RWPE1 (cell line): ENCODE results near the gene AGAP1.

Experiments used
- CTCF ChIA-PET: fragments of 350-600 bp; sonication (Branson Sonifier 250); formaldehyde crosslinking; extraction: SDS; loops from one replicate; lab custom pipeline; 2021; lab: Yijun Ruan, JAX
- POLR2A ChIA-PET: fragments of 400-600 bp; formaldehyde crosslinking; extraction: SDS; loops from one replicate; lab custom pipeline; 2020; ENCODE audit warnings: antibody characterized with exemption; ENCODE audit not compliant: low non-redundant PET; lab: Yijun Ruan, JAX
- DNase-seq: peaks from one replicate; pipeline ENCODE4 v3.0.0; 2012; ENCODE audit warnings: low spot score
- H3K27ac ChIP-seq: fragments of 450-650 bp; 2 replicates; pipeline ENCODE4 v1.5.1; 2017
- TF ChIP-seq, protein P1 (sequence below): fragments of 450-650 bp; conservative IDR thresholded peaks from 2 replicates; pipeline ENCODE4 v1.5.1; 2017; ENCODE audit warnings: low read depth, mild to moderate bottlenecking

AGAP1 gene

DNA sequence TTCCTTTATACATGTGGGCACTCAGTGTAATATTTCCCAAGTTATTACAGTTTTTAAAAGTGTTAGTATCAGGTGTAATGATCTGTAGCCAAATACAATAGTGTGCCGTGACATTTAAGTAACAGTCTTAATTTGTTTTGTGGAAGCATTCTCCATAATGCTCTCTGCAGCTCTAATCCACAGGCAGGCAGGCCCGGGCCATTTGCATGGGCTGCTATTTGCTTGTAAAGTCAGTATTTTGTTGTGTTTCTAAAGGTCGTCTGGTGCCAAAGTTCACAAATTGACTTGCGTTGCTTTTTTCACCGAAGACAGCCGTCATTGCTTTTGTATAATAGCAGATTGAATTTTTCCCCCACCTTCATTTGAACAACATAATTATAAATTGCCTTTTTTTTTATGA is 521.3 kb downstream of the AGAP1 start:
- DNase-seq: no peak
- H3K27ac ChIP-seq: no peak overlapping the region
- TF ChIP-seq, protein P1, sequence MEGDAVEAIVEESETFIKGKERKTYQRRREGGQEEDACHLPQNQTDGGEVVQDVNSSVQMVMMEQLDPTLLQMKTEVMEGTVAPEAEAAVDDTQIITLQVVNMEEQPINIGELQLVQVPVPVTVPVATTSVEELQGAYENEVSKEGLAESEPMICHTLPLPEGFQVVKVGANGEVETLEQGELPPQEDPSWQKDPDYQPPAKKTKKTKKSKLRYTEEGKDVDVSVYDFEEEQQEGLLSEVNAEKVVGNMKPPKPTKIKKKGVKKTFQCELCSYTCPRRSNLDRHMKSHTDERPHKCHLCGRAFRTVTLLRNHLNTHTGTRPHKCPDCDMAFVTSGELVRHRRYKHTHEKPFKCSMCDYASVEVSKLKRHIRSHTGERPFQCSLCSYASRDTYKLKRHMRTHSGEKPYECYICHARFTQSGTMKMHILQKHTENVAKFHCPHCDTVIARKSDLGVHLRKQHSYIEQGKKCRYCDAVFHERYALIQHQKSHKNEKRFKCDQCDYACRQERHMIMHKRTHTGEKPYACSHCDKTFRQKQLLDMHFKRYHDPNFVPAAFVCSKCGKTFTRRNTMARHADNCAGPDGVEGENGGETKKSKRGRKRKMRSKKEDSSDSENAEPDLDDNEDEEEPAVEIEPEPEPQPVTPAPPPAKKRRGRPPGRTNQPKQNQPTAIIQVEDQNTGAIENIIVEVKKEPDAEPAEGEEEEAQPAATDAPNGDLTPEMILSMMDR: no peak
- ChIA-PET CTCF (no interaction called here), POLR2A (no interaction called here)

DNA sequence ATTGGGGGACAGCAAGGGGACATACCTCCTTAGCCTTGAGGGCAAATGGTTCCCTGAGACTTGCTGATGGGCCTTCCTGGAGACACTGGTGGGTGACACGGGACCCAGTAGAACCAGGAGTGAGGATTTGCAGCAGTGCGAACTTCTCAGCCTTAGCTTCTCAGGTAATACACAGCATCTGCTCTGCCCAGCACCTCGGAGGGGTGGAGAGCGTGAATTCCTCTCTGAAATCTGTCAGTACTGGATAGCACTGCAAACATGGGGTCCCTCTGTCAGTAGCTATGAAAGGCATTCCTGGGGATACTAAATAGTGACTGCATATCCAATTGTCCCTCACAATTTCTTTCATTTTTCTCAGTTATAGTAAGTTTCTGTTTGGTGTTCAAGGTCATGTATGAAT is 522.7 kb downstream of the AGAP1 start:
- TF ChIP-seq, protein P1: no peak
- H3K27ac ChIP-seq: no peak overlapping the region
- no peak for DNase-seq
- POLR2A ChIA-PET: no interaction called here
- CTCF ChIA-PET: no interaction called here

- CTCF ChIA-PET: no interaction called here
- DNase-seq: no peak
- TF ChIP-seq, protein P1: no peak
- POLR2A ChIA-PET: no interaction called here
- no peak overlapping the region for H3K27ac ChIP-seq
These were observed 523.6 kb downstream of the AGAP1 start for GRCh38 chr2:236017446-236017845.

DNA sequence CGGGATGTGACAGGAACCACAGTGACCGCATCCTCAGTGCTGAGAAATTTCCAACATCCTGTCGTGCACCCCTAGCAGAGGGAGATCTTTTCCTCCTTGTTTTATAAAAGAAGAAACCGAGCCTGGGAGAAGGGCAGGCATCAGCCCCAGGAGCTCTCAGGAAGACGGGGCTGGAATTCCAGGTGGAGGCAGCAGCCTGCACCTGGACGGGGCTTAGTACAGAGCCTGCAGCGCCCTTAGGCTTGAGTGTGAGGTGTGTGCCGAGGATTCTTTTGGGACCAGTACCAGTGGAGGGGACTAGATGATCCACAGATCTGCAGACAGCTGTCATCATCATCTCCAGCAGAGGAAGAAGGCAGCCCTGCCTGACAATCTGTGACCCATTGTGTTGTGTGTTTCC is 525.6 kb downstream of the AGAP1 start:
- no peak overlapping the region for H3K27ac ChIP-seq
- CTCF ChIA-PET: no interaction called here
- TF ChIP-seq, protein P1: no peak
- POLR2A ChIA-PET: no interaction called here
- DNase-seq: no peak

DNA sequence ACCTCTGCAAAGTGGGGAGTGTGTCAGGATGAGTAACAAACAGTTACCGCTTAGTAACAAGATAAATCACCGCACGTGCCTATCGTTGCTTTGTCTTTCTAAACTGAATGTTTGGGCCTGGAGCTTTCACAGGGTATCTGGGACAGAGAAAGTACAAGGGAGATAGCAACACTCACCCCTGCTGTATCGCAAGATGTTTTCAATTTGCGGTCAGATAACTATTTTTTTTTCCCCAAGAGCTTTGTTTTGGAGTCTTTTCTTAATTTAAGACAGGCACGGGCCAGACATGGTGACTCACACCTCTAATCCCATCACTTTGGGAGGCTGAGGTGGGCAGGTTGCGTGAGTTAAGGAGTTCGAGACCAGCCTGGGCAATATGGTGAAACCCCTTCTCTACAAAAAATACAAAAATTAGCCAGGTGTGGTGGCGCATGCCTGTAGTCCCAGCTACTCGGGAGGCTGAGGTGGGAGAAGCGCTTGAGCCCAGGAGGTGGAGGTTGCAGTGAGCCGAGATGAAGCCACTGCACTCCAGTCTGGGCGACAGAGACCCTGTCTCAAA is 527.7 kb downstream of the AGAP1 start:
- CTCF ChIA-PET: interaction anchor here (0.6 kb wide), 2 partner anchors 327 to 1069 kb away, joined by 3 to 4 read pairs; no protein-coding TSS in a partner anchor
- no peak overlapping the region for H3K27ac ChIP-seq
- TF ChIP-seq, protein P1: no peak
- POLR2A ChIA-PET: no interaction called here
- no peak for DNase-seq

DNA sequence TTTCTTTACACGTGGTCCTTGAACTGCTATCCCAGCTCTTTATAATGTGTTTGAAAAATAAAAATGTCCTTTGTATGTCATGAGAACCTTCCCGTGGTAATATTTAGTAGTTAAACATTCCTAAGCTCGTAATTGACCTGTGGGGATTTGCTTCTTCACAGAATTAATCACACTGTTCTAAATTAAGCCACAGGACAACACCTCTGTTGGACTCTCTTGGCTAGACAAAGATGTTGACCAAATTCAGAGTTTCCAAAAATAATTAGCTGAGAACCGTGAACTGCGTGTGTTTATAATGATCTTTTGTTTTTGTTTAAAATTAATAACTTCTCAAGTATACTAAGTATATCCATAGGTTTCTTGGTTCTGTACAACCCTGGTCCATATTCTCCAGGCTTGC is 528.3 kb downstream of the AGAP1 start:
- TF ChIP-seq, protein P1: no peak
- no peak overlapping the region for H3K27ac ChIP-seq
- DNase-seq: no peak
- ChIA-PET CTCF (interaction anchor here (0.6 kb wide), 2 partner anchors 327 to 1068 kb away, joined by 3 to 4 read pairs; no protein-coding TSS in a partner anchor), POLR2A (no interaction called here)
